Ammon's horn (tissue), 1 donor: ENCODE measurements around the gene BCL2.
A peak's percentile ranks its signal among the peaks of the same experiment; 100 is the strongest.

Experiments used
- DNase-seq: peaks from one replicate; pipeline ENCODE4 v3.0.0-alpha.2; 2016; ENCODE audit warnings: low spot score

BCL2 gene

GRCh38 chr18:63107171-63107845, 212.3 kb downstream of the BCL2 start:
- DNase-seq = no peak

GRCh38 chr18:63106727-63107126, 212.8 kb downstream of the BCL2 start:
- no peak for DNase-seq

- DNase-seq = no peak
Measured at GRCh38 chr18:63105636-63106316, 213.8 kb downstream of the BCL2 start.

- no peak for DNase-seq
Measured at GRCh38 chr18:63104868-63105267, 214.7 kb downstream of the BCL2 start.

- DNase-seq = no peak
Measured at GRCh38 chr18:63102941-63103744, 216.4 kb downstream of the BCL2 start.

GRCh38 chr18:63100630-63101055, 218.9 kb downstream of the BCL2 start:
- DNase-seq = no peak

- DNase-seq = no peak
Measured at GRCh38 chr18:63099848-63100629, 219.5 kb downstream of the BCL2 start.

- no peak for DNase-seq
Measured at GRCh38 chr18:63099091-63099840, 220.3 kb downstream of the BCL2 start.

- DNase-seq = no peak
Measured at GRCh38 chr18:63098018-63098981, 221.3 kb downstream of the BCL2 start.

GRCh38 chr18:63097178-63097577, 222.4 kb downstream of the BCL2 start:
- no peak for DNase-seq

- no peak for DNase-seq
Measured at GRCh38 chr18:63096327-63096874, 223.2 kb downstream of the BCL2 start.

- no peak for DNase-seq
Measured at GRCh38 chr18:63095768-63096167, 223.8 kb downstream of the BCL2 start.

GRCh38 chr18:63091671-63092364, 227.8 kb downstream of the BCL2 start:
- no peak for DNase-seq

- no peak for DNase-seq
Measured at GRCh38 chr18:63090334-63090733, 229.2 kb downstream of the BCL2 start.

GRCh38 chr18:63089041-63089440, 230.5 kb downstream of the BCL2 start:
- DNase-seq = no peak

GRCh38 chr18:63088262-63088661, 231.3 kb downstream of the BCL2 start:
- DNase-seq = no peak

GRCh38 chr18:63087421-63088230, 231.9 kb downstream of the BCL2 start:
- DNase-seq = peak; percentile 29

- no peak for DNase-seq
Measured at GRCh38 chr18:63085611-63086010, 234.0 kb downstream of the BCL2 start.
